Activated CD8-positive, alpha-beta T cell treated with anti-CD3 and anti-CD28 coated beads for 36 hours (primary cell): ENCODE data around the gene MYO3B. TPM values are rescaled to one million over a fixed set of nuclear protein-coding genes. Genes with fewer than 3 reads are reported as not detected.

Experiments used
- ATAC-seq: fragments of 200-7000 bp; cut with Tn5 transposase; one replicate; pipeline ENCODE4 v1.10.0; 2021; ENCODE audit warnings: mild to moderate bottlenecking, moderate library complexity
- CTCF ChIA-PET: fragments of 350-600 bp; sonication (Branson Sonifier 250); formaldehyde crosslinking; loops from one replicate; lab custom pipeline; 2021; ENCODE audit warnings: antibody characterized with exemption; lab: Charles Lee
- POLR2A ChIA-PET: fragments of 350-600 bp; sonication (Branson Sonifier 250); formaldehyde crosslinking; loops from one replicate; lab custom pipeline; 2021; ENCODE audit warnings: antibody characterized with exemption; lab: Charles Lee
- DNase-seq: peaks from one replicate; pipeline ENCODE4 v3.0.0-alpha.2; 2020
- H3K27ac Mint-ChIP-seq: one replicate; pipeline ENCODE4 v1.8.0; 2021; ENCODE audit warnings: mild to moderate bottlenecking, mixed read lengths
- H3K27me3 Mint-ChIP-seq: one replicate; pipeline ENCODE4 v1.8.0; 2021; ENCODE audit warnings: mixed read lengths
- H3K36me3 Mint-ChIP-seq: one replicate; pipeline ENCODE4 v1.8.0; 2021; ENCODE audit warnings: low read depth, mixed read lengths
- H3K4me1 Mint-ChIP-seq: one replicate; pipeline ENCODE4 v1.8.0; 2021; ENCODE audit warnings: low read depth, mixed read lengths
- H3K4me3 Mint-ChIP-seq: one replicate; pipeline ENCODE4 v1.8.0; 2021; ENCODE audit warnings: mild to moderate bottlenecking, moderate library complexity, mixed read lengths
- H3K9me3 Mint-ChIP-seq: one replicate; pipeline ENCODE4 v1.8.0; 2021; ENCODE audit warnings: mixed read lengths
- CTCF ChIP-seq: fragments of 200-600 bp; IDR thresholded peaks from one replicate; pipeline ENCODE4 v1.8.0; 2022; ENCODE audit warnings: antibody characterized with exemption, mild to moderate bottlenecking
- intact Hi-C: fragments of 100-400 bp; cut with micrococcal nuclease; formaldehyde crosslinking; loops from one replicate; pipeline ENCODE4 v1.10.0; 2022
- total RNA-seq, 2 experiments: library from RNA; stranded (reverse); gene quantifications; one replicate each; pipeline ENCODE4 v1.2.3, GENCODE V29; 2021

The MYO3B gene
- total RNA-seq, 2 experiments from 2014 or later, result 0.09 to 0.20 TPM

GRCh38 chr2:170475878-170476277, 297.9 kb downstream of the MYO3B start:
- CTCF ChIA-PET, result no interaction called here
- intact Hi-C loops, result no loop called here

GRCh38 chr2:170477630-170478029, 299.7 kb downstream of the MYO3B start:
- Mint-ChIP-seq H3K27me3 (peaks cover 4% of the 10 kb centered on the region), H3K4me3 (no peak overlapping the region), H3K27ac (no peak overlapping the region), H3K4me1 (no peaks in the 10 kb centered on the region), H3K9me3 (no peaks in the 10 kb centered on the region), H3K36me3 (no peaks in the 10 kb centered on the region)
- ChIA-PET CTCF (no interaction called here), POLR2A (no interaction called here)
- intact Hi-C loops, result no loop called here
- ATAC-seq (no peak), DNase-seq (no peak)
- TF ChIP-seq CTCF, result no peak

More at GRCh38 chr2:170475878-170476277, 297.9 kb downstream of the MYO3B start:
- no peak for ATAC-seq
- H3K27me3 Mint-ChIP-seq, result peaks cover 4% of the 10 kb centered on the region
- POLR2A ChIA-PET, result no interaction called here
- no peaks in the 10 kb centered on the region for H3K9me3 Mint-ChIP-seq
- no peak overlapping the region for H3K4me3 Mint-ChIP-seq
- H3K27ac Mint-ChIP-seq, result no peak overlapping the region
- no peaks in the 10 kb centered on the region for H3K4me1 Mint-ChIP-seq
- H3K36me3 Mint-ChIP-seq, result no peaks in the 10 kb centered on the region
- TF ChIP-seq CTCF, result no peak
- DNase-seq, result no peak

- H3K27ac Mint-ChIP-seq, result no peak overlapping the region
- no peak for DNase-seq
- intact Hi-C loops, result loop anchor here (10.0 kb wide), 1 partner anchor 334 kb away; the partner anchor contains the start of gene GAD1
- ChIA-PET POLR2A (no interaction called here), CTCF (interaction anchor here (2.2 kb wide), 1 partner anchor 72 kb away, joined by 7 read pairs; no protein-coding TSS in a partner anchor)
- H3K4me1 Mint-ChIP-seq, result no peaks in the 10 kb centered on the region
- no peak overlapping the region for H3K4me3 Mint-ChIP-seq
- peaks cover 4% of the 10 kb centered on the region for H3K27me3 Mint-ChIP-seq
- no peaks in the 10 kb centered on the region for H3K36me3 Mint-ChIP-seq
- no peak for ATAC-seq
- no peaks in the 10 kb centered on the region for H3K9me3 Mint-ChIP-seq
- no peak for TF ChIP-seq CTCF
Observed at GRCh38 chr2:170481201-170481600, 303.3 kb downstream of the MYO3B start.

GRCh38 chr2:170484552-170484951, 306.6 kb downstream of the MYO3B start:
- Mint-ChIP-seq H3K9me3 (no peaks in the 10 kb centered on the region), H3K27ac (no peak overlapping the region), H3K36me3 (no peaks in the 10 kb centered on the region), H3K4me3 (no peak overlapping the region), H3K27me3 (no peaks in the 10 kb centered on the region), H3K4me1 (no peaks in the 10 kb centered on the region)
- TF ChIP-seq CTCF, result no peak
- POLR2A ChIA-PET, result no interaction called here
- DNase-seq (no peak), ATAC-seq (no peak)
- intact Hi-C loops, result loop anchor here (10.0 kb wide), 1 partner anchor 330 kb away; the partner anchor contains the start of gene GAD1
- CTCF ChIA-PET, result interaction anchor here (0.6 kb wide), 1 partner anchor 123 kb away, joined by 3 read pairs; no protein-coding TSS in a partner anchor

- POLR2A ChIA-PET, result interaction anchor here (0.7 kb wide), 1 partner anchor 50 kb away, joined by 3 read pairs; no protein-coding TSS in a partner anchor
Observed at GRCh38 chr2:170485254-170486026, 307.5 kb downstream of the MYO3B start.

More at GRCh38 chr2:170485254-170486026, 307.5 kb downstream of the MYO3B start:
- Mint-ChIP-seq H3K9me3 (no peaks in the 10 kb centered on the region), H3K4me1 (no peaks in the 10 kb centered on the region), H3K27me3 (no peaks in the 10 kb centered on the region), H3K4me3 (no peak overlapping the region), H3K27ac (no peak overlapping the region), H3K36me3 (no peaks in the 10 kb centered on the region)
- no peak for TF ChIP-seq CTCF
- intact Hi-C loops, result loop anchor here (10.0 kb wide), 1 partner anchor 329 kb away; the partner anchor contains the start of gene GAD1
- DNase-seq (no peak), ATAC-seq (no peak)
- CTCF ChIA-PET, result interaction anchor here (0.6 to 1.0 kb wide), 2 partner anchors 76 to 124 kb away, joined by 3 read pairs; no protein-coding TSS in a partner anchor
